OCI-LY7 (cell line): ENCODE results near the gene IL15. TPM values are rescaled to one million over a fixed set of nuclear protein-coding genes. Genes with fewer than 3 reads are reported as not detected.

Source experiments
- BruUV-seq: library from RNA; stranded (reverse); fragments of 400-500 nt; replicated peaks from 2 replicates; lab custom pipeline; 2021; lab: Mats Ljungman, UMichigan
- CTCF ChIA-PET: fragments of 300-600 bp; sonication (Branson Sonifier 250); formaldehyde crosslinking; loops from one replicate; lab custom pipeline; 2022; ENCODE audit warnings: antibody characterized with exemption; ENCODE audit not compliant: unreplicated experiment; lab: Charles Lee
- POLR2A ChIA-PET: fragments of 300-600 bp; sonication (Branson Sonifier 250); formaldehyde crosslinking; loops from one replicate; lab custom pipeline; 2022; ENCODE audit warnings: antibody characterized with exemption; lab: Charles Lee
- DNase-seq: peaks from one replicate; pipeline ENCODE4 v3.0.0-alpha.2; 2015; ENCODE audit warnings: low spot score
- H2AFZ ChIP-seq: fragments of 200-600 bp; sonication (generic), shearing (Covaris generic); 2 replicates; pipeline ENCODE4 v1.6.1; 2014; ENCODE audit warnings: mild to moderate bottlenecking, antibody characterized with exemption, low read length, moderate library complexity
- H3K27ac ChIP-seq: fragments of 200-600 bp; sonication (generic); 2 replicates; pipeline ENCODE4 v1.5.1; 2014; ENCODE audit warnings: mixed run types, low read depth, mild to moderate bottlenecking, moderate library complexity, low read length, inconsistent platforms; ENCODE audit not compliant: poor library complexity, severe bottlenecking
- H3K36me3 ChIP-seq: fragments of 200-600 bp; sonication (generic); 2 replicates; pipeline ENCODE4 v1.6.1; 2014; ENCODE audit warnings: mild to moderate bottlenecking, antibody characterized with exemption, low read length, moderate library complexity, mixed read lengths; ENCODE audit not compliant: insufficient read depth
- H3K4me1 ChIP-seq: fragments of 200-600 bp; sonication (generic); 2 replicates; pipeline ENCODE4 v1.5.1; 2014; ENCODE audit warnings: mild to moderate bottlenecking, low read length; ENCODE audit not compliant: insufficient read depth, poor library complexity, severe bottlenecking
- H3K4me2 ChIP-seq: fragments of 200-600 bp; sonication (generic); 2 replicates; pipeline ENCODE4 v1.6.1; 2014; ENCODE audit warnings: mild to moderate bottlenecking, low read length
- H3K4me3 ChIP-seq: fragments of 200-600 bp; sonication (generic); 2 replicates; pipeline ENCODE4 v1.5.1; 2014; ENCODE audit warnings: mild to moderate bottlenecking, low read depth, low read length; ENCODE audit not compliant: poor library complexity, severe bottlenecking
- H3K79me2 ChIP-seq: fragments of 200-600 bp; sonication (generic); 2 replicates; pipeline ENCODE4 v1.6.1; 2016; ENCODE audit warnings: low read depth, mild to moderate bottlenecking, low read length, moderate library complexity, mixed read lengths; ENCODE audit not compliant: insufficient read depth
- H3K9me2 ChIP-seq: fragments of 200-600 bp; sonication (generic); 2 replicates; pipeline ENCODE4 v1.6.1; 2016; ENCODE audit warnings: mild to moderate bottlenecking, low read length, mixed read lengths; ENCODE audit not compliant: insufficient read depth
- H3K9me3 ChIP-seq: fragments of 200-600 bp; sonication (generic); 2 replicates; pipeline ENCODE4 v1.6.1; 2014; ENCODE audit warnings: mild to moderate bottlenecking, mixed run types, low read length, mixed read lengths
- H4K20me1 ChIP-seq: fragments of 200-600 bp; sonication (generic); 2 replicates; pipeline ENCODE4 v1.6.1; 2014; ENCODE audit warnings: mild to moderate bottlenecking, antibody characterized with exemption, low read length, moderate library complexity, mixed read lengths; ENCODE audit not compliant: insufficient read depth
- CTCF ChIP-seq: fragments of 200-600 bp; sonication (generic); conservative IDR thresholded peaks from 2 replicates; pipeline ENCODE4 v1.5.1; 2014; ENCODE audit warnings: mild to moderate bottlenecking, antibody characterized with exemption, low read length, moderate library complexity, mixed read lengths
- EZH2phosphoT487 ChIP-seq: fragments of 200-600 bp; sonication (generic); IDR thresholded peaks from 2 replicates; pipeline ENCODE4 v1.6.1; 2018; ENCODE audit warnings: low read depth, borderline replicate concordance, mild to moderate bottlenecking, mixed run types, antibody characterized with exemption, low read length, moderate library complexity, mixed read lengths
- intact Hi-C: fragments of 100-400 bp; cut with micrococcal nuclease; formaldehyde crosslinking; loops from one replicate; pipeline ENCODE4 v1.10.0; 2022; ENCODE audit not compliant: unreplicated experiment
- total RNA-seq, 2 experiments: library from RNA; depleted of rRNA in 1 of 2; stranded (reverse); fragments of >200 nt in 1 of 2; shearing (Covaris generic) in 1 of 2; gene quantifications; 2 replicates each; pipeline ENCODE4 v1.2.3, GENCODE V29; 2014 to 2022

The IL15 gene
- total RNA-seq, 2 experiments from 2014 or later = not detected

GRCh38 chr4:141768954-141769353, 132.6 kb downstream of the IL15 start:
- Histone ChIP-seq H3K4me1 (no peaks in the 10 kb centered on the region), H4K20me1 (no peaks in the 10 kb centered on the region), H3K9me3 (no peaks in the 10 kb centered on the region), H3K4me2 (no peak overlapping the region), H3K36me3 (no peaks in the 10 kb centered on the region), H3K4me3 (no peak overlapping the region), H3K9me2 (no peaks in the 10 kb centered on the region), H3K79me2 (no peaks in the 10 kb centered on the region), H3K27ac (no peak overlapping the region), H2AFZ (no peak overlapping the region)
- intact Hi-C loops = no loop called here
- ChIA-PET POLR2A (interaction anchor here (0.7 kb wide), 1 partner anchor 1919 kb away, joined by 3 read pairs; no protein-coding TSS in a partner anchor), CTCF (no interaction called here)
- no peak for TF ChIP-seq EZH2phosphoT487
- no peak for TF ChIP-seq CTCF
- no TSS peak for BruUV-seq
- no peak for DNase-seq

- TF ChIP-seq CTCF = no peak
- TF ChIP-seq EZH2phosphoT487 = no peak
- no peak overlapping the region for H3K27ac ChIP-seq
- intact Hi-C loops = no loop called here
- no peaks in the 10 kb centered on the region for H4K20me1 ChIP-seq
- no peaks in the 10 kb centered on the region for H3K4me1 ChIP-seq
- CTCF ChIA-PET = no interaction called here
- no peak overlapping the region for H3K4me3 ChIP-seq
- POLR2A ChIA-PET = no interaction called here
- no TSS peak for BruUV-seq
- H3K9me2 ChIP-seq = no peaks in the 10 kb centered on the region
- H3K4me2 ChIP-seq = no peak overlapping the region
- no peaks in the 10 kb centered on the region for H3K9me3 ChIP-seq
- DNase-seq = no peak
- no peak overlapping the region for H2AFZ ChIP-seq
- H3K36me3 ChIP-seq = no peaks in the 10 kb centered on the region
- H3K79me2 ChIP-seq = no peaks in the 10 kb centered on the region
Measured at GRCh38 chr4:141771889-141772830, 135.8 kb downstream of the IL15 start.

- Histone ChIP-seq H3K36me3 (no peaks in the 10 kb centered on the region), H4K20me1 (no peaks in the 10 kb centered on the region), H3K9me2 (no peaks in the 10 kb centered on the region), H3K27ac (no peak overlapping the region), H2AFZ (no peak overlapping the region), H3K4me1 (no peaks in the 10 kb centered on the region), H3K79me2 (no peaks in the 10 kb centered on the region), H3K4me2 (no peak overlapping the region), H3K9me3 (no peaks in the 10 kb centered on the region), H3K4me3 (no peak overlapping the region)
- DNase-seq = no peak
- BruUV-seq = no TSS peak
- ChIA-PET POLR2A (no interaction called here), CTCF (no interaction called here)
- TF ChIP-seq EZH2phosphoT487 (no peak), CTCF (no peak)
- intact Hi-C loops = no loop called here
Measured at GRCh38 chr4:141772838-141773237, 136.5 kb downstream of the IL15 start.
